GM19397 (cell line): Measurements from ENCODE around the gene DUX4.
A peak's percentile ranks its signal among the peaks of the same experiment; 100 is the strongest.
"Not testable (repeated sequence)": the region's sequence is repeated elsewhere in the genome, so short reads cannot be mapped to it uniquely, and the experiment has no call there.

ENCODE experiments used
- ATAC-seq: cut with Tn5 transposase; IDR thresholded peaks from one replicate; pipeline ENCODE4 v1.9.1; 2021; ENCODE audit warnings: mild to moderate bottlenecking, moderate library complexity; ENCODE audit not compliant: unreplicated experiment

The DUX4 gene

DNA sequence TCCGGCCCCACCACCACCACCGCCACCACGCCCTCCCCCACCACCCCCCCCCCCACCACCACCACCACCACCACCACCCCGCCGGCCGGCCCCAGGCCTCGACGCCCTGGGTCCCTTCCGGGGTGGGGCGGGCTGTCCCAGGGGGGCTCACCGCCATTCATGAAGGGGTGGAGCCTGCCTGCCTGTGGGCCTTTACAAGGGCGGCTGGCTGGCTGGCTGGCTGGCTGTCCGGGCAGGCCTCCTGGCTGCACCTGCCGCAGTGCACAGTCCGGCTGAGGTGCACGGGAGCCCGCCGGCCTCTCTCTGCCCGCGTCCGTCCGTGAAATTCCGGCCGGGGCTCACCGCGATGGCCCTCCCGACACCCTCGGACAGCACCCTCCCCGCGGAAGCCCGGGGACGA, at the start of gene DUX4:
TSS of gene DUX4 (plus strand) at position 347 of the 400 bp plus-strand sequence. CDS start at position 347, 0 bp downstream.
- ATAC-seq = not testable (repeated sequence)

DNA sequence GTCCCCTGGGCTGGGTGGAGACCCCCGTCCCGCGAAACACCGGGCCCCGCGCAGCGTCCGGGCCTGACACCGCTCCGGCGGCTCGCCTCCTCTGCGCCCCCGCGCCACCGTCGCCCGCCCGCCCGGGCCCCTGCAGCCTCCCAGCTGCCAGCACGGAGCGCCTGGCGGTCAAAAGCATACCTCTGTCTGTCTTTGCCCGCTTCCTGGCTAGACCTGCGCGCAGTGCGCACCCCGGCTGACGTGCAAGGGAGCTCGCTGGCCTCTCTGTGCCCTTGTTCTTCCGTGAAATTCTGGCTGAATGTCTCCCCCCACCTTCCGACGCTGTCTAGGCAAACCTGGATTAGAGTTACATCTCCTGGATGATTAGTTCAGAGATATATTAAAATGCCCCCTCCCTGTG, 1.9 kb downstream of the DUX4 start:
- ATAC-seq = not testable (repeated sequence)

DNA sequence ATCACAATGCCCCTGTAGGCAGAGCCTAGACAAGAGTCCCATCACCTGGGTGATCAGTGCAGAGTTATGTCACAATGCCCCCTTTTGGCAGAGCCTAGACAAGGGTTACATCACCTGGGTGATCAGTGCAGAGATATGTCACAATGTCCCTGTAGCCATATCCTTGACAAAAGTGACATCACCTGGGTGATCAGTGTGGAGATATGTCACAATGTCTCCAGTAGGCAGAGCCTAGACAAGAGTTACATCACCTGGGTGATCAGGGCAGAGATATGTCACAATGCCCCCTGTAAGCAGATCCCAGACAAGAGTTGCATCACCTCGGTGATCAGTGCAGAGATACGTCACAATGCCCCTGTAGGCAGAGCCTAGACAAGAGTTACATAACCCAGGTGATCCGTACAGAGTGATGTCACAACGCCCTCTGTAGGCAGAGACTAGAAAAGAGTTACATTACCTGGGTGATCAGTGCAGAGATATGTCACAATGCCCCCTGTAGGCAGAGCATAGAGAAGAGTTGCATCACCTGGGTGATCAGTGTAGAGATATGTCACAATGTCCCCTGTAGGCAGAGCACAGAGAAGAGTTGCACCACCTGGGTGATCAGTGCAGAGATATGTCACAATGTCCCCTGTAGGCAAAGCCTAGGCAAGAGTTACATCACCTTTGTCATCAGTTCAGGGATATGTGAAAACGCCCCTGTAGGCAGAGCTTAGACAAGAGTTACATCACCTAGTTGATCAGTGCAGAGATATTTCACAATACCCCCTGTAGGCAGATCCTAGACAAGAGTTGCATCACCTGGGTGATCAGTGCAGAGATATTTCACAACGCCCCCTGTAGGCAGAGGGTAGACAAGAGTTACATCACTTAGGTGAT, 4.4 kb downstream of the DUX4 start:
- not testable (repeated sequence) for ATAC-seq

DNA sequence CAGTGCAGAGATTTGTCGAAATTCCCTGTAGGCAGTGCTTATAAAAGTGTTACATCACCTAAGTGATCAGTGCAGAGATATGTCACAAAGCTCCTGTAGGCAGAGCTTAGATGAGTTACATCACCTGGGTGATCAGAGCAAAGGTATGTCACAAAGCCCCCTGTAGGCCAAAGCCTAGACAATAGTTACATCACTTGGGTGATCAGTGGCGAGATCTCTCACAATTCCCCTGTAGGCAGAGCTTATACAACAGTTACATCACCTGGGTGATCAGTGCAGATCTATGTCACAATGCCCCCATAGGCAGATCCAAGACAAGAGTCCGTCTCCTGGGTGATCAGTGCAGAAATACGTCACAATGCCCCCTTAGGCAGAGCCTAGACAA, 5.0 kb downstream of the DUX4 start:
- ATAC-seq = not testable (repeated sequence)

DNA sequence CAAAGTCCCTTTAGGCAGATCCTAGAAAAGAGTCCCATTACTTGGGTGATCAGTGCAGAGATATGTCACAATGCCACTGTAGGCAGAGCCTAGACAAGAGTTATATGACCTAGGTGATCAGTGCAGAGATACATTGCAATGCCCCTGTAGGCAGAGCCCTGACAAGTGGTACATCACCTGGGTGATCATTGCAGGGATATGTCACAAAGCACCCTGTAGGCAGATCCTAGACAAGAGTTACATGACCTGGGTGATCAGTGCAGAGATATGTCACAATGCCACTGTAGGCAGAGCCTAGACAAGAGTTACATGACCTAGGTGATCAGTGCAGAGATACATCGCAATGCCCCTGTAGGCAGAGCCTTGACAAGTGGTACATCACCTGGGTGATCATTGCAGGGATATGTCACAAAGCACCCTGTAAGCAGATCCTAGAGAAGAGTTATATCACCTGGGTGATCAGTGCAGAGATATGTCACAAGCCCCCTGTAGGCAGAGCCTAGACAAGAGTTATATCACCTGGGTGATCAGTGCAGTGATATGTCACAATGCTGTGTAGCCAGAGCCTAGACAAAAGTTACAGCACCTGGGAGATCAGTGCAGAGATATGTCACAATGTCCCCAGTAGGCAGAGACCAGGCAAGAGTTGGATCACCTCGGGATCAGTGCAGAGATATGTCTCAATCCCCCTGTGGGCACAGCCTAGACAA, 5.6 kb downstream of the DUX4 start:
- ATAC-seq = peak; percentile 60

DNA sequence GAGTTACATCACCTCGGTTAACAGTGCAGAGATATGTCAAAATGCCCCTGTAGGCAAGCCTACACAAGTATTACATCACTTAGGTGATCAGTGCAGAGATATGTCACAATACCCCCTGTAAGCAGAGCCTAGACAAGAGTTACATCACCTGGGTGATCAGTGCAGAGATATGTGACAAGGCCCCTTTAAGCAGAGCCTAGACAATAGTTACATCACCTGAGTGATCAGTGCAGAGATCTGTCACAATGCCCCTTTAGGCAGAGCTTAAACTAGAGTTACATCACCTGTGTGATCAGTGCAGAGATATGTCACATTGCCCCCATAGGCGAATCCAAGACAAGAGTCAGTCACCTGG, 6.1 kb downstream of the DUX4 start:
- not testable (repeated sequence) for ATAC-seq

DNA sequence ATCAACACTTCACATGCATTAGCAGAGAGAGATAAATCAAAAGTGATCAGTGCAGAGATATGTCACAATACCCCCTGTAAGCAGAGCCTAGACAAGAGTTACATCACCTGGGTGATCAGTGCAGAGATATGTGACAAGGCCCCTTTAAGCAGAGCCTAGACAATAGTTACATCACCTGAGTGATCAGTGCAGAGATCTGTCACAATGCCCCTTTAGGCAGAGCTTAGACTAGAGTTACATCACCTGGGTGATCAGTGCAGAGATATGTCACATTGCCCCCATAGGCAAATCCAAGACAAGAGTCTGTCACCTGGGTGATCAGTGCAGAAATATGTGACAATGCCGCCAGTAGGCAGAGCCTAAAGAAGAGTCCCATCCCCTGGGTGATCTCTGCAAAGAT, 7.4 kb downstream of the DUX4 start:
- ATAC-seq = not testable (repeated sequence)

DNA sequence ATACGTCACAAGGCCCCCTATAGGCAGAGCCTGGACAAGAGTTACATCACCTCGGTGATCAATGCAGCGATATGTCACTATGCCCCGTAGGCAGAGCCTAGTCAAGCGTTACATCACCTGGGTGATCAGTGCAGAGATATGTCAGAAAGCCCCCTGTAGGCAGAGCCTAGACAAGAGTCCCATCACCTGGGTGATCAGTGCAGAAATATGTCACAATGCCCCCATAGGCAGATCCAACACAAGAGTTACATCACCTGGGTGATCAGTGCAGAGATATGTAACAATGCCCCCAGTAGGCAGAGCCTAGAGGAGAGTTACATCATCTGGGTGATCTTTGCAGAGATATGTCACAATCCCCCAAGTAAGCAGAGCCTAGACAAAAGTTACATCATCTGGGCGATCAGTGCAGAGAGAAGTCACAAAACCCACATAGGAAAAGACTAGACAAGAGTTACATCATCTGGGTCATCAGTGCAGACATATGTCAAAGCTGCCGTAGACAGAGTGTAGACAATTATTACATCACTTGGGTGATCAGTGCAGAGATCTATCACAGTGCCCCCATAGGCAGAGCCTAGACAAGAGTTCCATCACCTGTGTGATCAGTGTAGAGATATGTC, 8.0 kb downstream of the DUX4 start:
- not testable (repeated sequence) for ATAC-seq

DNA sequence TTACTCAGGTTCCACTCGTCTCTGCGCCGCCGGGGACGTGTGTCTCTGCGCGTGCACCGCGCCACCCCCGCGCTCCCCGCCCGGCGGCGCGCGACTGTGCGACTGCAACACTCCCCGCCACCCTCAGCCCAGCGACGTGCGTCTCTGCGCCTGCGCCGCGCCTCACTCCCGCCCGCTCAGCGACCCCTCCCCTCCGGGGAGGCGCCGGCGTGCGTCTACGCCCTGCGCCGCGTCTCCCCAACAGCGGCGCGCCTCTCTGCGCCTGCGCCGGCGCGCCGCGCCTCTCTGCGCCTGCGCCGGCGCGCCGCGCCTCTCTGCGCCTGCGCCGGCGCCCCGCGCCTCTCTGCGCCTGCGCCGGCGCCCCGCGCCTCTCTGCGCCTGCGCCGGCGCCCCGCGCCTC, 29.9 kb downstream of the DUX4 start:
- ATAC-seq = not testable (repeated sequence)
